Choroid plexus epithelial cell (primary cell): ENCODE data around the gene CERT1.

Experiments
- DNase-seq: peaks from one replicate; pipeline ENCODE4 v3.0.0-alpha.2; 2010; ENCODE audit warnings: low read depth
- H3K4me3 ChIP-seq: 2 replicates; pipeline ENCODE4 v1.5.1; 2011; ENCODE audit warnings: low read depth, mild to moderate bottlenecking, control low read depth, low read length, moderate library complexity
- TF ChIP-seq, protein P1 (sequence below): conservative IDR thresholded peaks from 2 replicates; pipeline ENCODE4 v1.5.1; 2011; ENCODE audit warnings: low read depth, mild to moderate bottlenecking, control low read depth, inconsistent platforms, low read length, moderate library complexity

The CERT1 gene

DNA sequence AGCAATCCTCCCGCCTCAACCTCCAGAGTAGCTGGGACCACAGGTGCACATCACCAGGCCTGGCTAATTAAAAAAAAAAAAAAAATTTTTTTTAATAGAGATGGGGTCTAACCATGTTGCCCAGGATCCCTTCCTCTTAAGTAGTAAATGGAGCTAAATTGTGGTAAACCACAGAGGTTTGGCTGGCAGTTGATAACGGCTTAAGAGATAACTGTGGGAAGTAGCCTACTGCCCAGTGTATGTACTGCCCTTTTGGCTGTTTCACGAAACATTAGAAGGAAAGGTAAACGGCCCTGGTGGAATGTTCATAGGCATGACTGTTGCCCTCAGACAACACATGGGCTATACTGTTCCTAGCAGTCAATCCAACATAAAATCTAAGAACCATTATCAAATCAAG, 130.0 kb downstream of the CERT1 start:
- TF ChIP-seq, protein P1, sequence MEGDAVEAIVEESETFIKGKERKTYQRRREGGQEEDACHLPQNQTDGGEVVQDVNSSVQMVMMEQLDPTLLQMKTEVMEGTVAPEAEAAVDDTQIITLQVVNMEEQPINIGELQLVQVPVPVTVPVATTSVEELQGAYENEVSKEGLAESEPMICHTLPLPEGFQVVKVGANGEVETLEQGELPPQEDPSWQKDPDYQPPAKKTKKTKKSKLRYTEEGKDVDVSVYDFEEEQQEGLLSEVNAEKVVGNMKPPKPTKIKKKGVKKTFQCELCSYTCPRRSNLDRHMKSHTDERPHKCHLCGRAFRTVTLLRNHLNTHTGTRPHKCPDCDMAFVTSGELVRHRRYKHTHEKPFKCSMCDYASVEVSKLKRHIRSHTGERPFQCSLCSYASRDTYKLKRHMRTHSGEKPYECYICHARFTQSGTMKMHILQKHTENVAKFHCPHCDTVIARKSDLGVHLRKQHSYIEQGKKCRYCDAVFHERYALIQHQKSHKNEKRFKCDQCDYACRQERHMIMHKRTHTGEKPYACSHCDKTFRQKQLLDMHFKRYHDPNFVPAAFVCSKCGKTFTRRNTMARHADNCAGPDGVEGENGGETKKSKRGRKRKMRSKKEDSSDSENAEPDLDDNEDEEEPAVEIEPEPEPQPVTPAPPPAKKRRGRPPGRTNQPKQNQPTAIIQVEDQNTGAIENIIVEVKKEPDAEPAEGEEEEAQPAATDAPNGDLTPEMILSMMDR: no peak
- no peak overlapping the region for H3K4me3 ChIP-seq
- no peak for DNase-seq

DNA sequence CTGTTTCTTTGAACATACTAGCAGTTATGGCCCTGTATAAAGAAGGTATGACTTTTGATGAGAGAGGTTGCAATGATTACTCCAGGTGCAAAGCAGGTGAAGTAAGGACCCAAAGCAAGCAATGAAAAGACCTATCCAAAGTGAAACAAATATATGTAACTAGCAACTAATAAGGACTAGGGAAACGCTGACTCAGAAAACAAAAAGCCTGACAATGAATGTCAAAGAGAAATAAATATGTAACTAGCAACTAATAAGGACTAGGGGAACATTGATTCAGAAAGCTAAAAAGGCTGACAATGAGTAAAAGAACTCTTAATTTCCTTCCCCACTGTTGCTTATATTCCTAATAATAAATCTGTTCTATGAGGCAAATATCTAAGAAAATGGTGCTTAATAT, 131.3 kb downstream of the CERT1 start:
- no peak overlapping the region for H3K4me3 ChIP-seq
- TF ChIP-seq, protein P1: no peak
- DNase-seq: no peak

DNA sequence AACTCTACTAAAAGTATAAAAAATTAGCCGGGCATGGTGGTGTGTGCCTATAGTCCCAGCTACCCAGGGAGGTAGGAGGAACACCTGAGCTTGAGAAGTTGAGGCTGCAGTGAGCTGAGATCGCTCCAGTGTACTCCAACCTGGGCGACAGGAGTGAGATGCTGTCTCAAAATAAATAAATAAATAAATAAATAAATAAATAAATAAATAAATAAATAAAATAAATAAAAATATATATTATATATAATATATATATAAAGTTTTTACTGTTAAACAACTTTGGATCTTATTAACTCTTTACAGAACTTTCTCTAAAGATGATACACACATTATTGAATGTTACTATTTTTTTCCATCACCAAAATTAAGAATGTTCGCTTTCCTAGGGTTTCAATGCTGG, 136.0 kb downstream of the CERT1 start:
- no peak overlapping the region for H3K4me3 ChIP-seq
- TF ChIP-seq, protein P1: no peak
- DNase-seq: no peak

DNA sequence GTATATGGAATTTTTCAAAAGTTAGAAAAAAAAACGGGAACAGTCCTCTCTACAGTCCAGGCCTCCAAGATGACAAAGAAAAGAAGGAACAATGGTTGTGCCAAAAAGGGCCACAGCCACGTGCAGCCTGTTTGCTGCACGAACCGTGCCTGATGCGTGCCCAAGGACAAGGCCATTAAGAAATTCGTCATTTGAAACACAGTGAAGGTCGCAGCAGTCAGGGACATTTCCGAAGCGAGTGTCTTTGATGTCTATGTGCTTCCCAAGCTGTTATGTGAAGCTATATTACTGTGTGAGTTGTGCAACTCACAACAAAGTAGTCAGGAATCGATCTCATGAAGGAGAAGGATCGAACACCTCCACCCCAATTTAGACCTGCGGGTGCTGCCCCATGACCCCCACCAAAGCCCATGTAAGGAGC, 137.0 kb downstream of the CERT1 start:
- no peak overlapping the region for H3K4me3 ChIP-seq
- no peak for DNase-seq
- TF ChIP-seq, protein P1: no peak

DNA sequence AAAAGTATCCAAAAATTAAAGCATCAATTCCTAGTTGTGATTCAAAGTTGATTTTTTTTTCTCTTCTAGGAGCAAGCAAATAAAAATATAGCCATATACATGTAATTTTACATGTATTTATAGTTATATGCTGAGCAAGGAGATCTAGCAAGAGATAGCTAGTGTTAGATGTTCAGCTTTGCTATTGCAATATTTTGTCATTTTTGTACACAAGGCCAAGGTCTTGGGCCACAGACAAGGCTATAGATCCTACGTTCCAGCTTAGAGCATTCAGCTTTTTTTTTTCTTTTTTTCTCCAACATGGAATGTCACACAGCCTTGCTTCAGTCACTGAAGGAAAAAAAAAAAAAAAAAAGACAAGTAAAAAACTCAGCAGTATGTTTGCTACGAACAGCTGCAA, 137.6 kb downstream of the CERT1 start:
- DNase-seq: no peak
- TF ChIP-seq, protein P1: no peak
- no peak overlapping the region for H3K4me3 ChIP-seq

DNA sequence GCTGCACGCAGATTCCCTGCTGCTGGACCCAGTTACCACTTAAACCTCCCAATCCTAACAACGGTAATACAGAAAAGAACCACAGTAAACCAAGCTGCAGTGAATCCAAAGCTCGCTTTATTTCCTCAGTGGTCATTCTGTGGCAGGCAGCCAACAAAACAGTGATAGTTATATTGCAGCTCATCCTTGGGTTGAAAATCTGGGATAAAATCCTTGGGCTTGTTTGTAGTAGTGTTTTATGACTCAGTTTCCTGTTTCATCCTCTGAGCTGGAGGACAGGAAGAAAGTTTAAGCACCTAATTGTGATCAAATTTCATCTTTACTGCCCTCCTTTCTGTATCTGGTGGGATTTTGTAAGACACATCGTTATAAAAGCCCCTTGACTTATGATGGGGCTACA, 143.0 kb downstream of the CERT1 start:
- H3K4me3 ChIP-seq: no peak overlapping the region
- TF ChIP-seq, protein P1: no peak
- DNase-seq: peak; percentile 61

DNA sequence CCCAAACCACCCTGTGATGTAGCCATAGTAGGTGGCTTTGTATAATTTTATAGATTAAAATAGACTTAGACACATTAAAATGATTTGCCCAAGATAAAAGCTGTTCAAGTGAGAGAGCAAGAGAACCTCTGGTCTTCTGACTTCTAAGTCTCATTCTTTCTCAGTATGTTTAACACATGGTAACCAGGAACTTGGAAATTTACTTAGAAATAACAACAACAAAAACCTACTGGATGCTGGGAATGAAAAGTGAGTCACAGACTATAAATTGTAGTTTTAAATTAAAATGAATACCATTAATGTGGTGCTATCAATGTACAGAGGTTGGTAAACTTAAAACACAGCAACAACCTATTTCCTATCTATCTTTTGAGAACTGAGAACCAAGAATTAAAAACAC, 144.0 kb downstream of the CERT1 start:
- TF ChIP-seq, protein P1: no peak
- DNase-seq: peak; percentile 51
- no peak overlapping the region for H3K4me3 ChIP-seq
